Measurements from ENCODE around the gene CPSF4.

DNA sequence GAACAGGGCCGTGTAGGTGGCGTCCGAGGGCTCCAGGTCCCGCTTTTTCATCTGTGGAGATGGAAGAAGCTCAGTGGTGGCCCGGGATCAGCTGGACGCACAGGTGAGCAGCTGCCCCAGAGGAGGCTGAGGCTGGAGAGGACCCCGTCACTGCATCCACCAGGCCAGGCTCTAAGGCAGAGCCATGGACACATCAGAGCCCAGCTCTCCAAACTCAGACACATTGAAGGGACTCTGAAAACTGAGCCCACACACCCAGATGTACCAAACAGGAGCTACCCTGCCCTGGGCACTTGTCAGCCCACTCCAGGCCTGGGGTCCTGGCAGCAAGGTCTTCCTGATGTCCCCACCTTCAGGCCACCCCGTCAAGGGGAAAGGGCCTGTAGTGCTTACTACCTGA, 9.0 kb upstream of the CPSF4 start:
- TF ChIP-seq, protein P1, sequence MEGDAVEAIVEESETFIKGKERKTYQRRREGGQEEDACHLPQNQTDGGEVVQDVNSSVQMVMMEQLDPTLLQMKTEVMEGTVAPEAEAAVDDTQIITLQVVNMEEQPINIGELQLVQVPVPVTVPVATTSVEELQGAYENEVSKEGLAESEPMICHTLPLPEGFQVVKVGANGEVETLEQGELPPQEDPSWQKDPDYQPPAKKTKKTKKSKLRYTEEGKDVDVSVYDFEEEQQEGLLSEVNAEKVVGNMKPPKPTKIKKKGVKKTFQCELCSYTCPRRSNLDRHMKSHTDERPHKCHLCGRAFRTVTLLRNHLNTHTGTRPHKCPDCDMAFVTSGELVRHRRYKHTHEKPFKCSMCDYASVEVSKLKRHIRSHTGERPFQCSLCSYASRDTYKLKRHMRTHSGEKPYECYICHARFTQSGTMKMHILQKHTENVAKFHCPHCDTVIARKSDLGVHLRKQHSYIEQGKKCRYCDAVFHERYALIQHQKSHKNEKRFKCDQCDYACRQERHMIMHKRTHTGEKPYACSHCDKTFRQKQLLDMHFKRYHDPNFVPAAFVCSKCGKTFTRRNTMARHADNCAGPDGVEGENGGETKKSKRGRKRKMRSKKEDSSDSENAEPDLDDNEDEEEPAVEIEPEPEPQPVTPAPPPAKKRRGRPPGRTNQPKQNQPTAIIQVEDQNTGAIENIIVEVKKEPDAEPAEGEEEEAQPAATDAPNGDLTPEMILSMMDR (conservative IDR thresholded peaks at IDR 0.05; ENCODE audit: low read length) = no peak
- TF ChIP-seq EZH2phosphoT487 (IDR thresholded peaks at IDR 0.05; ENCODE audit: borderline replicate concordance, low read depth, low read length) = no peak
